GM19395 (cell line): ENCODE data around the gene LTF.

ENCODE experiments used
- ATAC-seq: cut with Tn5 transposase; IDR thresholded peaks from one replicate; pipeline ENCODE4 v1.9.1; 2021; ENCODE audit warnings: mild to moderate bottlenecking, moderate library complexity; ENCODE audit not compliant: unreplicated experiment

Gene LTF

DNA sequence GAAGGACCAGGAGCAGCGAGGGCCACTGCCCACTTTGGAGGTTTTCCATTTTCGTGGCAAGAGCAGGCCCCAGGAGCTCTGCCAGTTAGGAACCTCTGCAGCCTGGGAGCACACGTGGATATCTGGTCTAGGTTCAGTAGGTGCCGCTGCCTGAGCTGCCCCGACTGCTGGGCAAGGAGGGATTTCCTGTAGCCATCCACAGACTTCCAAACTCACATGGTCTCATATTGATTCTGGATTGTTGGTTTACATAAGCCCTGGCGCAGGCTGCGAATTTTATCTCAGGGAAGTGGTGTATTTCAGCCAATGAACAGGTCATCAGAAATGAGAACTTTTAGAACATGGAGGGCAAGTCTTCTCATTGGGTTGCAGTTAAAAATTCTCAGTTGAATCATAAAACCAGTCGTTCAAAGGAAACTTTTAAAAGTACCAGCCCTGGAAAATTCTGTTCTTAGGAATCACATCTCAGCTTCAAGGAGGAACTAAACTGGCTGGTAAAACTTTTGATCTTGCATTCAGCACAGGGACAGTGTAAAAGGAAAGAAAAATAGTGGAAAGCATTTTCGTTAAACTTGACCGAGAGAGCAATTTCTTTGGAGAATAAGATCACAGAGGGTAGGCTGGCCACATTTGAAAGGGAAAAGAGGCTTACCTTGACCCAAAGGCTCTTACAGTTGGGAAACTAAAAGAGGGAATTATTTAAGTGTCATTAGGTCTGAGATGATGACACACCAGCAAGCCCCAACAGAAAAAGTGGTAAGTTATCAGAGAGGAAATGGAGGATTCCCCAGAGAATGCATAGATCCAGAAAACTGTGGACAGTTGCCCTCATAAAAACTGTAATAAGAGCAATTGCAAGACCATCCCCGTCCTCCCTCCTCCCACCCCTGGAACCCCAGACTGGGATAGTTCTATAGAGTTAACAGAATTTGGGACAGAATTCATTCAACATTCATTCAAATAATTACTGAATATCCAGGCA lies 26.7 kb upstream of the LTF start:
- no peak for ATAC-seq

DNA sequence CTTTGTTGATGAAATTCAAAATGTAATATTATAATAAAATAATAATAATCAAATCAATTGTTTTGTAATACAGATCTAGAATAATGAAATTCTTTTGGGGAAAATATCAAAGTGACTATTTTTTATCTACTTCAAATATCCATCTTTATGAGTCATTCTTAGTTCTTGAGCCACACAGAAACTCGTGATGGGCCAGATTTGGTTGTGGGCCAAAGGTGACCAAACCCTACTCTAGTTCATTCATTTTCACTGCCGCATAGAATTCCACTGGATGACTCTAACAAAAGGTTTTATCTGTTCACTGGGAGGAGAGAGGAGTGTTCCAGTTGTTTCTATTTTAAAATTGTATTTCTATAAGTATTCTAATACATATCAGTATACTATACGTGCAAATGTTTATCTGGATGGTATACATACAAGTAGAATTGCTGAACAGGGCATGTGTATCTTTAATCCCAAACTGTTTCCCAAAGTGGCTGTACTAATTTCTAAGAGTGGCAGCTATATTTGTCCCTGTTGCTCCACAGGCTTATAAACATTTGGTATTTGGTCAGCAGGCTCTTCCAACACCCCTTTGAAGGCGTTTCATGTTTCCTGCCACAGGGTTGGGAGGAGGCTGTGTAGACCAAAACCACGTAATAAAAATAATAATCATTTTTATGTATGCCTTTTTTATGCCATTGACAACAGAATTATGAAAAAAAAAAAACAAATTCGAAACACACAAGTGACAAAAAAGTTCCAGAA lies 25.8 kb upstream of the LTF start:
- ATAC-seq, result no peak

DNA sequence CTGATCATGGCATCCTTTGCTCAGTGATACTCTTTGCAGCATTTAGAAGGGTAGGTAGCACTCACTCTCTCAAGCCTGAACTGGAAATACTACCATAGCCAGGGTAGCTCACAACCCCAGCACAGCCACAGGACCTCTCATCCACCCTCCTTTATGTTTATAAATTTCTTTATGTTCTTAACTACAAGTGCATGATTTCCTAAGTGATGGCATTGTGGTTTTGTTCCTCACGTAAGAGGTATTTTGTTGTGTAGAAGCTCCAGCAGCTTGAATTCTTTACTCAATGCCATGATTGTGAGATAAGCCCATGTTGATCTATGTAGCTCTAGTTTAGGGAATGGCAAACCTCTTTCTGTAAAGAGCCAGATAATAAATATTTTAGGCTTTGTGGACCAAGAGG lies 25.2 kb upstream of the LTF start:
- ATAC-seq, result no peak

DNA sequence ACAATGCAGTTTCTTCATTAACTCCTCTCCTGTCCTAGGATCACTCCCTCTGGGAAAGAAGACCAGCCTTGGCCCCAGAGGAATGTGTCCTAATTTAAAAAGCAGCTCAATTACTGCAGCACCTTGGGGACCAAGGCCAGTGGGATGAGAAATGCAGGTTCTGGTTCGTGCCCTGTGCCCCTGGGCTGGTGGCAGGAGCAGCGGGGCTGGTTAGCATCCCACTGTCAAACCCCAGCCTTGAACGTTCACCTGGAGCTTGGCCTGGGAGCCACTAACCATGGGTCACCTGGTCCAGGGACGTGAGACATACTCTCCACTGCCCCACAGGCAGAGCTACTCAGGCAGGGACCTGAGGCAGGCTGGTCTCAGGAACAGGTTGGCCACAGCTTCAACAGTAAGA lies 24.7 kb upstream of the LTF start:
- ATAC-seq, result no peak

DNA sequence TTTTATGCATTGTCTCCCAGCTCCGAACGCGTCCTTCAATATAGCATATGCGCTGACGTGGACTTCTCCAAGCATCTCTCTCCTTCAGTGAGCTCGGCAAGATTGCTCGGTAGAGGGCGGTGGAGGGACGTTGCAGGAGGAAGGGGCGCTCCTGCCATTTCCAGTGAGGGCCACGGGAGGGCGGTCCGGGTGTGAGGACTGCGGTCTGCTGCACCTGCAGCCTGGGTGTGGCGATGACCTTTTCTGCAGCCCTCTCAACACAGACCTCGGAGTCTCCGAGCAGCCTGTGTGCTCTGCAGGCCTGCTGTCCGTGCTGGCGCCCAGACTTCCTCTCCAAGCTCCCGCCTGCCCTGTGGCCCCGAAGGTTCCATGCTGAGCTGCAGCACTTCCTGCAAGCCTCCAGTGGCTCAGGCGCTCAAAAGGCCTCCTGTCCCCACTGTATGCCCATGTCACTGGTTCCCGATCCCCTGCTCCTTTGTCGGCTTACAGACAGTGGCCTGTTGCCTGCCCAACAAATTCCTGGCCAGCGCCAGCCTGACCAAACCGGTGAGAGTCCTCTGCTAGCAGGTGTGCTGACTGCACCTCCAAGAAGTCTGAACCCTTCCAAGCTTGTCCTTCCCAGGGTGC lies 24.1 kb upstream of the LTF start:
- ATAC-seq, result peak; percentile 96

DNA sequence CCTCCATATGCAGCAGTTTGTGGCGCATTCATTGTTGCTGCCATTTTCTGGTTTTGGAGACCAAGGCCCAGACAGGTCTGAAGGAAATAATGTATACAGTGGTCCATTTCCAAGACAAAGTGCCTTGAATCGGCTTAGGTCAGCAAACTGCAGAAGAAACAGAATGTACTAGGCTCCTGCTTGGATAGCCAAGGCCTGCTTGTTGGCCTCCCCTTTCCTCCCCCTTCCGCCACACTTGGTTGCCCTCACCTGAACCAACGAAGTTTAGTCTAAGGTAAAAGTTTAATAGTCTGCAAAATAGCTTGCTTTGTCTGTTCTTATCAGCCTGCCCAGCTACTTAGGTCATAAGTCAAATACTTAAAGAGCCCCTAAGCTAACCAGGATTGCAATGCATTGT lies 21.1 kb upstream of the LTF start:
- ATAC-seq, result no peak

DNA sequence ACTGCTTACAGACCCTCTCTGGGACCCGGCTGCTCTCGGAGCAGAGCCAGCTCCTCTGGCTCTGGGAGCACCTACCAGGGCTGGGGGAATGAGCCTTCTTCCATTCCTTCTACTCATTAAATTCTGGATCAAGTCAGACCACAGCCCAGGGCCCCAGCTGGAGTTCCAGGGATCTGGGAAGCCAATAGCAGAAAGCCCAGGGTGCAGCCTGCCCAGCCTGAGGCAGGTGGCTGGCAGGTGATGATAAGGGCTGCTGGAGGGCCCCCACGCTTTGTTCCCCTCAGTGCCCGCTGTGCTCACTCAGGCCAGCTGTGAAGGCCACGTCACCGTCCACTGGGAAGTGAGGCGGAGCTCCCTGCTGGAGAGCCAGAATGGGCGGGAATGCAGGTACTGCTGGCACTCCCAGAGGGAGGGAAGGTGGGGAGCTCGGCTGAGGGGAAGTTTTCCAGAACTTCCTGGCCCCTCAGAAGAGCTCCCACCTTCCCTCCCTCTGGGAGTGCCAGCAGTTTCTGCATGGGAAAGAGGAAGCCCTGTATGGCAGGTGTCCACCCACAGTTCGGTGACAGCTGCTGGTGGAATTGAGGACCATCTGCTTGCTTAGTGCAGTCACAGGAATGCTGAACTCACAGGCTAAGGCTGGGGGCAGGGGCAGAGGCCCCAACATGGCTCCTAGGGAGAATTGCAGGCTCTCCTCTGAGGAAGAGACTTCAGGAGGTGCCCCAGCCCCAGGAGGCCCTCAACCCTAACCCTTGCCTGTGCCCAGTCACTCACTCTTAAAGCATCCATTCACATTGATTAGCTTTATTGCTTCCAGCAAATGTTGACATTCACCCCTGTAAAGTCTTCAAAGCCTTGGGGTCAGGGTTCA lies 20.4 kb upstream of the LTF start:
- no peak for ATAC-seq

DNA sequence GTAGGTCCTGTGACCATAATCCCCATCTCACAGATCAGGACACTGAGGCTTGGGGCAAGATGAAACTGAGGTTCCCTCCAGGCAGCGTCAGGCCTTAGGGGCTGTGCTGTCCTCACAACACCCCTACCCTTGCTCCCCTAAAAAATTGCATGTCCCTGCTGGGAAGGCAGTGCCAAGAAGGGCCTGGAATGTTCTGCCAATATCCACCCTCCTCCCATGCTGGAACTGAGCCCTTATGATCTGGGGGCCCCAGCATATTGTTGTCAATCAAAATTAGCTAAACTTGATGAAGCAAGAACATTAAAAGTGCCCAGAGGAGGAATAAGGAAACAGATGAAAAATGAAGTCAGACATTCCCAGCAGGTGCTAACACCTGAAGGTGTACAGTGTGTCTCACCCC lies 19.7 kb upstream of the LTF start:
- ATAC-seq, result no peak

DNA sequence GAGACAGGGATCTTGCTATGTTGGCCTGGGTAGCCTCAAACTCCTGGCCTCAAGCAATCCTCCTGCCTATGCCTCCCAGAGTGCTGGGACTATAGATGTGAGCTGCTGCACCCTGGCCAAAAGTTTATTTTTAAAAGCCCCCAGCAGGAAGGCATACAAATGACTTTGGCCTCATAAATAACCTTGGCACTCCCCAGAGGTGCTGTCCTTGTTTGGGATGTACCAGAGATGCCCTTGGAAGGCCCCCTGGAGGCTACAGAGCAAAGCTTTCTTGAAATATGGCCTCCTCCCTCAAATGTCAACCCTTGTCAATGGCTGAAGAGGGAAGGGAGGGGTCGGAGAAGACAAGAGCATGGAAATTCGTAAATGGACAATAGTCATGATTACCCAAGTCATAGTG lies 19.1 kb upstream of the LTF start:
- ATAC-seq, result no peak

DNA sequence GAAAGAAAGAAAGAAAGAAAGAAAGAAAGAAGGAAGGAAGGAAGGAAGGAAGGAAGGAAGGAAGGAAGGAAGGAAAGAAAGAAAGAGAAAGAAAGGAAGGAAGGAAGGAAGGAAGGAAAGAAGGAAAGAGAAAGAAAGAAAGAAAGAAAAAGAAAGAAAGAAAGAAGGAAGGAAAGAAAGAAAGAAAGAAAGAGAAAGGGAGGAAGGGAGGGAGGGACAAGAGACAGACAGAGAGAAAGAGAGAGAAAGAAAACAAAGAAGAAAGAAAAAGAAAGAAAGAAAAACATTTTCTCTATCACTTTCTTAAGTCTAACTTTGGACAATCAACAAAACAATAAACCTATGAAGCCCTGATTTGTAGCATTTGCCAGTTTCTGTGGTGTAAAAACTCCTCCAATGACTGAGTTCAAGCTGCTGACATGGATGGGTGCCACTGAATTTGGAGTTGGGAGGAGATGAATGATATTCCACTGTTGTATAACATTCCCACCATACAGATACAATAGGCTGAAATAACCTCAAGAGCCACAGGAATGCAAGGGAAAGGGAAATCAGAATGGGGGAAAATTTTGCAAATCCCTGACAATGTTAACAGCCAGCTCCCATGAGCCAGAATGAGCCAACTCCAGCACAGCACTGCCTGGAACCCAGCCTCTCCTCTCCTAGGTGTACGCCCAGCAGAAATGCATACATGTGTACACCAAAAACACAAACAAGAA lies 18.1 kb upstream of the LTF start:
- ATAC-seq, result no peak

DNA sequence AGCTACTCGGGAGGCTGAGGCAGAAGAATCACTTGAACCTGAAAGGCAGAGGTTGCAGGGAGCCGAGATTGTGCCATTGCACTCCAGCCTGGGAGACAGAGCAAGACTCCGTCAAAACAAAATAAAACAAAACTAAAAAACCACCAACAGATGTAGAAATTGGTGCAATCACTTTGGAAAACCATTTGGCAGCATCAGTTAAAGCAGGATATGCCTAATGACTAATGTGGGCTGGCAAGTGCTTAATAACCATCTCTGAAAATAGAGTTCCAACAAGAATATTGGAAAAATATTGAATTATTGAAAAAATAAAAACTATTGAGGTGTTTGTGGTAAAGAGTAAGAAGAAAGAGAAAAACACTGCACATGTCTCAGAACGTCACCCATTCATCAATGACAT lies 16.9 kb upstream of the LTF start:
- no peak for ATAC-seq

DNA sequence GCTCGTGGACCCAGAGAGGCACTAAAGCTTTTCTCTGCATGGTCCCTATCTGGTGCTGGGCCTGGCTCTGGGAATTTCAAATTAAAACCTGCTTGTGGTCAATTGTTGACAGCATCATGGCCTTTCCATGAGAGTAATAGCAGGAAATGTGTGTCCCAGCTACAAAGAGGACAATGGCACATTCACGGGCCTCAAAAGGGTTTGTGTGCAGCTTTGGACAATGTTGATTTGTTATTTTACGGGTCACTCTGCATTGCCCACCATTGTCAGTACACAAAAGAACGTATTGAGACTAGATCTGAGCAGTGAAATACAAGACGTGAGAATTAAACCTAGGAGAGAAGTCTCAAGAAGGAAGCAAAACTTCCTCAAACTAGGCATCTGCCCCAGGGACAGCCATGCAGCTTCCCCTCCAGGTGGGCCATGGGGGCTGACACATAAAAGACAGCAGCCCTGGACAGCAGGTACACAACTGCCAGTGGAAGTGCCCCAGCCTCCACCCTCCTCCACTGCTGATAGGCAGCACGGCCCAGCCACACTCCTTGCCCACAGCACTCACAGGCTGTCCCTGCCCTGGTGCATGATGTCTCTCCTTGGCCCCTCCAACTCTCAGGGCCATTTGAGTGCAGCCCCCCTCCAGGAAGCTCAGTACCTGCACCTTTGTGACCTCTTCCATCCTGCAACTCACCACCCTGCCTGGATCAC lies 15.9 kb upstream of the LTF start:
- no peak for ATAC-seq

DNA sequence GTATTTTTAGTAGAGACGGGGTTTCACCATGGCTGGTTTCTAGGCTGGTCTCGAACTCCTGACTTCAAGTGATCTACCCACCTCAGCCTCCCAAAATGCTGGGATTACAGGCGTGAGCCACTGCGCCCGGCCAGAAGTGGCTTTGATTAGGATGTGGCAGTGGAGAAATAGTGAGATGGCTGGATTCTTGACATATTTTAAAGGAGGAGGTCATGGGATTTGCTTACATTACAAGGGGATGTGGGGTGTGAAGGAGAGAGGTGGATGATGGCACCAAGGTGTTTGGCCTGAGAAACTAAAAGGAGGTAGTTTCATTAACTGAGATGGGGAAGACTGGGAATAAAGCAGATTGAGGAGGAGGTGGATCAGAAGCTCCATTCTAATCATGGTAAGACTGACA lies 15.0 kb upstream of the LTF start:
- ATAC-seq, result no peak

DNA sequence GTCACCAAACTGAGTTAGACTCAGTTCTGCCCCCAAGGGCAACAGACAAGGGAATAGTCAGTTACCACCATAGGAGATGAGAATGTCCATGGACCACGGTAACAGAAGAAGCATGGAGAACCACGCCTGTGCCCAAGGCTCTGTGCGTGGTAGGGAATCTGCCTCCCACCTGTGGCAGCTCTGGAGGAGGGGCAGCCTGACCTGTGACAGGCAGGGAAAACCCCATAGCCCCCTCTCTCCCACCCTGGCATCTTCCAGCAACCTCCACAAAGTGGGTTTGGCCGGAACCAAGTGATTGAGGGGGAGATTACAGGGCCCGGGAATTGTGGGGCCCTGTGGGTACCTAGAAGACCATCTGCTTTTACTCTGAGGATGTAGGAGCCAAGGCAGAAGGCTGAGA lies 14.3 kb upstream of the LTF start:
- no peak for ATAC-seq

DNA sequence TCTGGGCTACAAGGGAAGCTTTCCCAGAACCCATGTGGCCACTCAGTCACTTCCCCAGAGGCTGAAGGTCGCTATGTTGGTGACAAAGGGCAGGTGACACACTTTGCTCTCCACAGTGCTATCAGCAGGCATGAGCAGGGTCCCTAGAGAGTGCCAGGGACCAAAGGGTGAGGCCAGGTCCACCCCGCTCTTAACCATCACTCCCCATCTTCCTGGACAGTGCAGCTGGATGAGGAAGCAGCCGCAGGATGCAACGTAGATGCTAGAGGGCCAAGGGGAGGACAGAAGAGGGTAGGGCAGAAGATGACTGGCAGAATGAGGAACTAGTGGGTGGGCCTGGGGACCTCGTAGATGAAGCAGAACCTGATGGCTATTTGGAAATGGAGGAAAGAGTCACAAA lies 13.6 kb upstream of the LTF start:
- ATAC-seq, result no peak

DNA sequence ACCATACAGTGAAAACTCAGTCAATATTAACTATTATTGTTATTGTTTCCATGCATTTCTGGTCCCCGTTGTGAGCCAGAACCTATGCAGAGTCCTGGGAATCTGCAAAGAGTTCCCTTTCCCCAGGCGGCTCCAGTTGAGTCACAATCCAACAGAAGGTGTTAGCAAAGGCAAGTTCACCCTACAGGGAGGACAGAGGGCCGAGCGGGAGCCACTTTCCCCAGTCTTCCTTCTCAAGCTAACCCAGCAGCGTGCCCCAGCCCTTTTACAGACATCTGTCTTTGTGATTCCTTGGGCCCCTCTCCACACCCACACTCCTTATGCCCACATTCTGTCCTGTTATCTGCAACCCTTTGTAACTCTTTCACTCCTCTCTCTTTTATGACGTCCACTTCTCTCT lies 13.1 kb upstream of the LTF start:
- no peak for ATAC-seq

DNA sequence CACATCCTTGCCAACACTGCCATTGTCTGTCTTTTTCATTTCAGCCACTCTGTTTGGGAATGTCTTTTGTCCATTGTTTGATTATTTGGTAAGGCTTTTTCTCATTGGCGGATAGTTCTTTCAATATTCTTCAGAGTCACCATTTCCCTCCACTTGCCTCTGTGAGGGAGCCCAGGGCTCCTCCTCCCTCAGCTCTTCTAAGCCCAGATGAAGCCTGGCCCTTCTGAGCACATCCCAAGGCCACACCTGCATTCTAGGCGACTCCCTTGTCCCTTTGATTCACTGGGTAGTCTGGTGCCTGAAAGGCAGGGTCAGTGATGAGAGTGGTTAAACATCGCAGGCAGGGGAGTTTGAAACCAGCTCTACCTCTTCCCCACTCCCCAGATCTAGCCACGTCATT lies 12.4 kb upstream of the LTF start:
- no peak for ATAC-seq

DNA sequence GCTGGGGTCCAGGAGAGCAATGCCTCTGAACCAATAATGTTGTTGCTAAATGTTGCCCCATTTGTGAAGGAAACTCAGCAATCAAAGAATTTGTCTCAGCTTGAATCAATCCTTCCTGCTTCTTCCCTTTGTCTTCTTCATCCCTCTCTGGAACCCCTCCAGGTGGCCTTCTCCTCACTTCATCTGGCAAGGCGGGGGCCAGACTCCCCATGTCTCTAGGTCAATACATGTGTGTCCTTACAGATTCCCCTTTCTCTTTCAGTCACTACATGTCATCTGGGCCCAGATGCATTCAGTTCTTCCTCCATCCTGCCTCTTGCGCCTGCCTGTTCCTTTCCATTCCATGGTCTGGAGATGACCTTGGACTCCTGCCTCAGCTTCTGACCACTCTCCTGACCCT lies 8.0 kb upstream of the LTF start:
- ATAC-seq, result no peak

DNA sequence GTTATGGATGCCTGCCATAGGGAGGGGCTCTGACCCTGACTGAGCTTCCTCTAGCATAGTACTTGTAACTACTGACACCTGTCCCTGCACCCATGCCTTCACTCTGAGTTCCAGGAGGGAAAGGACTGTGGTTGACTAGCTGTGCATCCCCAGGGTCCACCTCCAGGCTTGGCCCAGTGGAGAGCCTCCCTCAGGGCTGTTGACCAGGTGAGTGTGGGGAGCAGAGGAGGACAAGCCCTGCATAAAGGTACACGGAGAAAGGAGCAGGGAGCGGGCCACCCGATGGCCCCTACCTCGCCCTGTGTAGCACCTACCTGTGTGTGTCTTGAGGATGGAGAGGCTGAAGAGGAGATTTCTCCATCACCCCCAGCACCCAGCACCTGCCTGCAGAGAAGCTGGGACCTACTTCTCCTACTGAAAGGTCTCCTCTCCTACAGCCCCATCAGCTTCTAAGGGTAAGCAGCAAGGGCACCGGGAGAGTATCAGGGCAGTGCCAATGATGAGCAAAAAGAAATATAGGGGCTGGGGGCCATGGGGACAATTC lies 6.7 kb upstream of the LTF start:
- no peak for ATAC-seq
